ENCODE results near the gene C14orf180. TPM values are rescaled to one million over a fixed set of nuclear protein-coding genes. Genes with fewer than 3 reads are reported as not detected.

C14orf180 gene
- polyA plus RNA-seq, 3 donors: not detected

GRCh38 chr14:104611881-104612280, 32.3 kb downstream of the C14orf180 start:
- H3K4me1 ChIP-seq (ENCODE audit: control insufficient read depth in 1 of 2, insufficient read depth in 2 of 2, low read length in 2 of 2): no peaks in the 10 kb centered on the region
- 25% methylated on average over 2 of the region's 8 CpGs for WGBS (ENCODE audit: insufficient coverage)
- peaks cover 0 to 3% (median 1%) of the 10 kb centered on the region in 7 donors for H3K9me3 Mint-ChIP-seq
- no peak overlapping the region for H3K27ac Mint-ChIP-seq
- H3K27me3 Mint-ChIP-seq (ENCODE audit: low read depth in 3 of 3): peaks cover 12 to 19% (median 14%) of the 10 kb centered on the region in 3 donors
- no peak overlapping the region for H3K4me3 ChIP-seq (replicated peaks in 1 of 3; ENCODE audit: low read depth in 2 of 3, low read length in 3 of 3)
- peaks cover 0 to under 1% of the 10 kb centered on the region in 2 donors for H3K27me3 ChIP-seq (ENCODE audit: control insufficient read depth in 2 of 2, insufficient read depth in 2 of 2, low read length in 2 of 2)
- H3K4me1 Mint-ChIP-seq: no peaks in the 10 kb centered on the region
- H2AFZ ChIP-seq (ENCODE audit: insufficient read depth, low read depth, low read length, poor library complexity, severe bottlenecking): no peak overlapping the region
- intact Hi-C loops (cut with micrococcal nuclease): no loop called here
- no peaks in the 10 kb centered on the region for H3K36me3 Mint-ChIP-seq
- no peak for TF ChIP-seq CTCF (IDR thresholded peaks at IDR 0.05)
- H3K36me3 ChIP-seq (replicated peaks in 1 of 2; ENCODE audit: control insufficient read depth in 1 of 2, insufficient read depth in 2 of 2, low read length in 2 of 2): no peaks in the 10 kb centered on the region
- no peak overlapping the region for H3K4me3 Mint-ChIP-seq
- no peak overlapping the region for H3K9ac ChIP-seq (ENCODE audit: insufficient read depth, low read length, poor library complexity, severe bottlenecking)
- DNase-seq: no peak
- H4K20me1 ChIP-seq (ENCODE audit: insufficient read depth, low read length): no peaks in the 10 kb centered on the region
- no peak overlapping the region for H3K27ac ChIP-seq (ENCODE audit: low read depth in 1 of 2, low read length in 2 of 2)
- no peaks in the 10 kb centered on the region for H3K9me3 ChIP-seq (replicated peaks in 1 of 2; ENCODE audit: control insufficient read depth in 1 of 2, insufficient read depth in 1 of 2, low read length in 2 of 2)
- H3K4me2 ChIP-seq (replicated peaks; ENCODE audit: extremely low read depth, low read length, poor library complexity, severe bottlenecking): no peak overlapping the region
- no peaks in the 10 kb centered on the region for H3K79me2 ChIP-seq (ENCODE audit: insufficient read depth, low read length)

GRCh38 chr14:104614126-104614812, 34.7 kb downstream of the C14orf180 start:
- H3K27me3 ChIP-seq (ENCODE audit: control insufficient read depth in 2 of 2, insufficient read depth in 2 of 2, low read length in 2 of 2): peaks cover 0 to 9% of the 10 kb centered on the region in 2 donors
- H3K9ac ChIP-seq (ENCODE audit: insufficient read depth, low read length, poor library complexity, severe bottlenecking): no peak overlapping the region
- no peak overlapping the region for H3K4me3 ChIP-seq (replicated peaks in 1 of 3; ENCODE audit: low read depth in 2 of 3, low read length in 3 of 3)
- TF ChIP-seq CTCF (IDR thresholded peaks at IDR 0.05): no peak
- no peak overlapping the region for H3K4me3 Mint-ChIP-seq
- 66% methylated on average over 4 of the region's 4 CpGs for WGBS (ENCODE audit: insufficient coverage)
- no peak overlapping the region for H3K27ac Mint-ChIP-seq
- H3K9me3 Mint-ChIP-seq: peaks cover 0 to 4% (median 2%) of the 10 kb centered on the region in 7 donors
- H4K20me1 ChIP-seq (ENCODE audit: insufficient read depth, low read length): no peaks in the 10 kb centered on the region
- H3K27me3 Mint-ChIP-seq (ENCODE audit: low read depth in 3 of 3): peaks cover 8 to 15% (median 9%) of the 10 kb centered on the region in 3 donors
- intact Hi-C loops (cut with micrococcal nuclease): no loop called here
- no peak overlapping the region for H3K4me2 ChIP-seq (replicated peaks; ENCODE audit: extremely low read depth, low read length, poor library complexity, severe bottlenecking)
- H3K36me3 ChIP-seq (replicated peaks in 1 of 2; ENCODE audit: control insufficient read depth in 1 of 2, insufficient read depth in 2 of 2, low read length in 2 of 2): no peaks in the 10 kb centered on the region
- H3K4me1 ChIP-seq (ENCODE audit: control insufficient read depth in 1 of 2, insufficient read depth in 2 of 2, low read length in 2 of 2): no peaks in the 10 kb centered on the region
- DNase-seq: no peak
- no peaks in the 10 kb centered on the region for H3K36me3 Mint-ChIP-seq
- no peak overlapping the region for H2AFZ ChIP-seq (ENCODE audit: insufficient read depth, low read depth, low read length, poor library complexity, severe bottlenecking)
- no peaks in the 10 kb centered on the region for H3K9me3 ChIP-seq (replicated peaks in 1 of 2; ENCODE audit: control insufficient read depth in 1 of 2, insufficient read depth in 1 of 2, low read length in 2 of 2)
- no peaks in the 10 kb centered on the region for H3K4me1 Mint-ChIP-seq
- no peak overlapping the region for H3K27ac ChIP-seq (ENCODE audit: low read depth in 1 of 2, low read length in 2 of 2)
- H3K79me2 ChIP-seq (ENCODE audit: insufficient read depth, low read length): no peaks in the 10 kb centered on the region

All from CD14-positive monocyte (primary cell).